Measurements from ENCODE around the gene CA5A.
"Not testable (repeated sequence)": the region's sequence is repeated elsewhere in the genome, so short reads cannot be mapped to it uniquely, and the experiment has no call there.

CA5A gene

GRCh38 chr16:87983072-87983736, 46.9 kb upstream of the CA5A start:
- peak; percentile 53 for TF ChIP-seq CTCF (IDR thresholded peaks at IDR 0.05; ENCODE audit: low read depth, low read length)
- peaks cover 31% of the 10 kb centered on the region for H3K4me1 ChIP-seq (ENCODE audit: low read length)
- not testable (repeated sequence) for H4K20me1 ChIP-seq (ENCODE audit: insufficient read depth, low read length); H3K79me2 ChIP-seq (ENCODE audit: low read length); H3K27me3 ChIP-seq (ENCODE audit: low read depth, low read length); H3K36me3 ChIP-seq (replicated peaks; ENCODE audit: low read depth, low read length); H2AFZ ChIP-seq (ENCODE audit: low read depth, low read length); H3K9me3 ChIP-seq (ENCODE audit: insufficient read depth, low read length)
- H3K4me2 ChIP-seq (ENCODE audit: low read length) = peak overlapping the region; percentile 59
- H3K9ac ChIP-seq (ENCODE audit: low read length) = peak overlapping the region; percentile 39; the same call in 1 of the 2 replicates
- peak overlapping the region; percentile 24; the same call in 1 of the 2 replicates for H3K4me3 ChIP-seq (ENCODE audit: low read length)
- H3K27ac ChIP-seq (ENCODE audit: low read length) = peak overlapping the region; percentile 63

GRCh38 chr16:87982581-87983041, 46.3 kb upstream of the CA5A start:
- Histone ChIP-seq H3K79me2 (ENCODE audit: low read length) (0 out of 2 replicates have a peak, but pooled peaks cover 3% of the 10 kb centered on the region), H3K27ac (ENCODE audit: low read length) (no peak overlapping the region), H2AFZ (ENCODE audit: low read depth, low read length) (no peak overlapping the region), H4K20me1 (ENCODE audit: insufficient read depth, low read length) (no peaks in the 10 kb centered on the region), H3K27me3 (ENCODE audit: low read depth, low read length) (no peaks in the 10 kb centered on the region), H3K9ac (ENCODE audit: low read length) (no peak overlapping the region), H3K4me2 (ENCODE audit: low read length) (no peak overlapping the region; the same call in 1 of the 2 replicates), H3K4me3 (ENCODE audit: low read length) (no peak overlapping the region), H3K9me3 (ENCODE audit: insufficient read depth, low read length) (no peaks in the 10 kb centered on the region), H3K36me3 (replicated peaks; ENCODE audit: low read depth, low read length) (no peaks in the 10 kb centered on the region), H3K4me1 (ENCODE audit: low read length) (peaks cover 31% of the 10 kb centered on the region)
- TF ChIP-seq EZH2phosphoT487 (IDR thresholded peaks at IDR 0.05; ENCODE audit: low read depth) (no peak), CTCF (IDR thresholded peaks at IDR 0.05; ENCODE audit: low read depth, low read length) (no peak)

DNA sequence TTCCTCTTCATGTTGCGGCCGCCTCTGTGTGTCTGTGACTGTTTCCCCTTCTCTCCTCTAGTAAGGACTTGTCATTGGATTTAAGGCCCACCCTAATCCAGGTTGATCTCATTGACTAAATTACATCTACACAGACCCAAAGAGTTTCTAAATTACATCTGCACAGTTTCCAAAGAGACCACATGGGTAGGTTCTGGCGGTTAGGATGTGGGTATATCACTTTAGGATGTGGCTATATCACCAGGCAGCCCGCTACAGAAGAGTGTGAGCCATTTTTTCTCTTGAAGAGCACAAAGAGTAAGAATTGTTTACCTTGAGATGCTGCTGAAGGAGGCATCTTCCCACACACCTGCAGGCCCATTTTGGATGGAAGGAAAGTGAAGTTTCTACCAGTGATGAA, 45.0 kb upstream of the CA5A start:
- not testable (repeated sequence) for H3K4me2 ChIP-seq (ENCODE audit: low read length); H3K27ac ChIP-seq (ENCODE audit: low read length); H3K9ac ChIP-seq (ENCODE audit: low read length); H4K20me1 ChIP-seq (ENCODE audit: insufficient read depth, low read length); H3K27me3 ChIP-seq (ENCODE audit: low read depth, low read length); H3K9me3 ChIP-seq (ENCODE audit: insufficient read depth, low read length); H2AFZ ChIP-seq (ENCODE audit: low read depth, low read length); H3K36me3 ChIP-seq (replicated peaks; ENCODE audit: low read depth, low read length); H3K4me3 ChIP-seq (ENCODE audit: low read length); H3K79me2 ChIP-seq (ENCODE audit: low read length)
- H3K4me1 ChIP-seq (ENCODE audit: low read length) = peaks cover 28% of the 10 kb centered on the region

- H3K36me3 ChIP-seq (replicated peaks; ENCODE audit: low read depth, low read length); H3K4me3 ChIP-seq (ENCODE audit: low read length); H3K4me2 ChIP-seq (ENCODE audit: low read length); H3K79me2 ChIP-seq (ENCODE audit: low read length); H4K20me1 ChIP-seq (ENCODE audit: insufficient read depth, low read length); H3K9me3 ChIP-seq (ENCODE audit: insufficient read depth, low read length); H3K27ac ChIP-seq (ENCODE audit: low read length); H2AFZ ChIP-seq (ENCODE audit: low read depth, low read length); H3K9ac ChIP-seq (ENCODE audit: low read length); H3K27me3 ChIP-seq (ENCODE audit: low read depth, low read length): not testable (repeated sequence)
- peaks cover 23% of the 10 kb centered on the region for H3K4me1 ChIP-seq (ENCODE audit: low read length)
These were observed 43.7 kb upstream of the CA5A start for GRCh38 chr16:87979911-87980630.

- Histone ChIP-seq H3K36me3 (replicated peaks; ENCODE audit: low read depth, low read length) (no peaks in the 10 kb centered on the region), H3K27ac (ENCODE audit: low read length) (no peak overlapping the region)
These were observed 43.0 kb upstream of the CA5A start for GRCh38 chr16:87979352-87979751.

More at GRCh38 chr16:87979352-87979751, 43.0 kb upstream of the CA5A start:
- H2AFZ ChIP-seq (ENCODE audit: low read depth, low read length) = no peak overlapping the region
- no peaks in the 10 kb centered on the region for H3K9me3 ChIP-seq (ENCODE audit: insufficient read depth, low read length)
- no peak for TF ChIP-seq EZH2phosphoT487 (IDR thresholded peaks at IDR 0.05; ENCODE audit: low read depth)
- TF ChIP-seq CTCF (IDR thresholded peaks at IDR 0.05; ENCODE audit: low read depth, low read length) = no peak
- H4K20me1 ChIP-seq (ENCODE audit: insufficient read depth, low read length) = no peaks in the 10 kb centered on the region
- H3K79me2 ChIP-seq (ENCODE audit: low read length) = peaks cover 7% of the 10 kb centered on the region
- H3K9ac ChIP-seq (ENCODE audit: low read length) = no peak overlapping the region
- no peaks in the 10 kb centered on the region for H3K27me3 ChIP-seq (ENCODE audit: low read depth, low read length)
- no peak overlapping the region for H3K4me2 ChIP-seq (ENCODE audit: low read length)
- no peak overlapping the region for H3K4me3 ChIP-seq (ENCODE audit: low read length)
- H3K4me1 ChIP-seq (ENCODE audit: low read length) = peaks cover 20% of the 10 kb centered on the region

Data from OCI-LY3 (cell line).